Left renal pelvis (tissue), 4 donors: ENCODE data around the gene FIBCD1. TPM values are rescaled to one million over a fixed set of nuclear protein-coding genes. Genes with fewer than 3 reads are reported as not detected.

Source experiments
- DNase-seq, 4 donors: peaks; one replicate each; pipeline ENCODE4 v3.0.0-alpha.2; 2013; ENCODE audit warnings: low read depth in 4 of 4, low spot score in 3 of 4
- polyA plus RNA-seq, 4 donors: library from polyadenylated mRNA; unstranded; fragments of 120-200 nt; gene quantifications; one replicate each; pipeline ENCODE4 v1.2.1, GENCODE V29; 2013; ENCODE audit not compliant: insufficient read length in 4 of 4

Gene FIBCD1
- under 1 TPM in 3 of 4 donors, not detected in 1; 0.19 to 0.43 (median 0.36) TPM for polyA plus RNA-seq

GRCh38 chr9:130938652-130939404 lies at the start of gene FIBCD1:
TSS of gene FIBCD1 (minus strand) at chr9:130939247. CDS start at chr9:130938607, 640 bp downstream.
- DNase-seq: no peak

- DNase-seq: no peak
Measured at GRCh38 chr9:130988400-130988747, 49.3 kb upstream of the FIBCD1 start.

GRCh38 chr9:130987738-130988399 lies 48.8 kb upstream of the FIBCD1 start:
- DNase-seq: no peak

- DNase-seq: no peak
Measured at GRCh38 chr9:130987054-130987453, 48.0 kb upstream of the FIBCD1 start.

GRCh38 chr9:130986356-130986965 lies 47.4 kb upstream of the FIBCD1 start:
- DNase-seq: no peak

GRCh38 chr9:130985606-130986162 lies 46.6 kb upstream of the FIBCD1 start:
- no peak for DNase-seq

- DNase-seq: no peak
Measured at GRCh38 chr9:130985029-130985428, 46.0 kb upstream of the FIBCD1 start.

- no peak for DNase-seq
Measured at GRCh38 chr9:130984521-130984920, 45.5 kb upstream of the FIBCD1 start.

- DNase-seq: no peak
Measured at GRCh38 chr9:130983970-130984369, 44.9 kb upstream of the FIBCD1 start.

- DNase-seq: no peak
Measured at GRCh38 chr9:130983359-130983670, 44.3 kb upstream of the FIBCD1 start.

- no peak for DNase-seq
Measured at GRCh38 chr9:130982636-130983358, 43.8 kb upstream of the FIBCD1 start.

- DNase-seq: no peak
Measured at GRCh38 chr9:130981756-130982137, 42.7 kb upstream of the FIBCD1 start.

- DNase-seq: no peak
Measured at GRCh38 chr9:130981002-130981755, 42.1 kb upstream of the FIBCD1 start.

- DNase-seq: no peak
Measured at GRCh38 chr9:130980526-130980925, 41.5 kb upstream of the FIBCD1 start.

GRCh38 chr9:130979591-130980385 lies 40.7 kb upstream of the FIBCD1 start:
- DNase-seq: no peak

- no peak for DNase-seq
Measured at GRCh38 chr9:130977811-130978221, 38.8 kb upstream of the FIBCD1 start.

GRCh38 chr9:130975932-130976841 lies 37.1 kb upstream of the FIBCD1 start:
- no peak for DNase-seq

- DNase-seq: no peak
Measured at GRCh38 chr9:130975156-130975555, 36.1 kb upstream of the FIBCD1 start.
